SH-SY5Y (cell line): ENCODE measurements around the gene ANKRD65.

ENCODE experiments used
- GATA2 ChIP-seq: IDR thresholded peaks from 2 replicates; pipeline ENCODE4 v1.6.1; 2011; ENCODE audit warnings: mild to moderate bottlenecking, low read depth, low read length
- GATA3 ChIP-seq: IDR thresholded peaks from 2 replicates; pipeline ENCODE4 v1.6.1; 2011; ENCODE audit warnings: low read depth, mild to moderate bottlenecking, low read length, moderate library complexity

GRCh38 chr1:1390675-1391074 lies 30.4 kb downstream of the ANKRD65 start:
- TF ChIP-seq GATA2: no peak
- TF ChIP-seq GATA3: no peak
